NCI-H187 treated with DMSO at 0.1 percent for 48 hours (cell line): ENCODE measurements around the gene UBTD1.
"Not testable (repeated sequence)": the region's sequence is repeated elsewhere in the genome, so short reads cannot be mapped to it uniquely, and the experiment has no call there.

Experiments
- DNase-seq: peaks from one replicate; lab custom pipeline; 2025; lab: John Stamatoyannopoulos, UW

Gene UBTD1

DNA sequence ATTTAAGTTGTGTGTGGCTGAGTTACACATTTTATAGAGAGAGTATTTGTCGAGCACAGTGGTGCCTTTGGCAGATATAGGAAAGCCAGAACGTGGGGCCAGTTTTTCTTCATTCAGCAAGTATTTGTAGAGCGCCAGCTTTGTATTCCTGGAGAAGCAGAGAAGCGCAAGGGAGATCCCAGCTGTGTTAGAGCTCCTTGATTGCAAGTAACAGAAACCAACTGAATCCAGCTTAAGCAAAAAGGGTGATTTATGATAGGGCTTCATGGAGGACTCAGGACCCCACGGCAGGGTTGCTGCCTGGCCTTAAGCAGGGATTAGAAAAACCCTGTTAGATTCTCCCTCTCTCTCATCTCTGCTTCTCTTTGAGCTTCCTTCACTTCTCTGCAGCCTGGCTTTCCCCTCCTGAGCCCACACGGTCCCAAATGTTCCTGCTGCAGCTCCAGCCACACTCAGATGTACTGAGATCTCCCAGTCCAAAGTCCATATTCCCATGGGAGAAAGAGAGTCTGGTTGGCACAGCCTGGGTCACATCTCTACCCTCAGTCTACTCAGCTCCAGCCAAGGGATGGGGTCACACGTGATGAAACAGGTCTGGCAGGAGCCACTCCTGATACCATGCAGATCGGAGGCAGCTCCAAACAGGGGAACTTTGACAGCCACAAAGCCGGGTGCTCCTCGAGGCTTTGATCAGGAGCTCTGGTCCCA lies 16.7 kb downstream of the UBTD1 start:
- DNase-seq: no peak

DNA sequence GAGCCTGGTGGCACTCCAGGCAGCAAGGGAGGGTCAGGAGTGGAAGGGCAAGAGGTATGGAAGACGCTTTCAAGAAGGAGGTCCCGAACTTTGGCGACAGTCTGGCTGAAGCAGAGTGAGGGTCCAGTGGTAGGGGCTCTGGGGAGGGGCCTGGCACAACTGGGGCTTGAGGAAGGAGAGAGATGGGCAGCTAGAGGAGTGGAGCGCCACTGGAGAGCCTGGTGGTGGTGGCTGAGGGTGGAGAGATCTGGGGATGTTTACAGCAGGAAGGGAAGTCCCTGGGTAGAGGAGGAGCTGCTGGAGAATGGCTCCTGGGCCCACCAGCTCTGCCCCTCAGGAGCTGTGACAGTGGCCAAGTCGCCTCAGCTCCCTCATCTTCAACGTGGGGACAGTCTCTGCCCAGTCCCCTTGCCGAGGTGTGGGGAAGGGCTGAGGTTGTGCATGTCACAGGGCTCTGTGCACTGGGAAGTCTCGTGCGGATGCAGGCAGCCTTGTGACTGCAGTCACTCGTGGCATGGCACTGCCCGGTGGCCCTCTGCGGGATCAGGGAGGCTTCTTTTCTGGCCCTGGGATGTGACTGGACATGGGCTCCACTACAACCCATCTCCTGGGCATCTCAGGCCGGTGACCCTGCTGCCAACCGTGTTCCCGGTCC lies 18.5 kb downstream of the UBTD1 start:
- no peak for DNase-seq

- DNase-seq: no peak
Observed at GRCh38 chr10:97517778-97518300, 19.1 kb downstream of the UBTD1 start.

DNA sequence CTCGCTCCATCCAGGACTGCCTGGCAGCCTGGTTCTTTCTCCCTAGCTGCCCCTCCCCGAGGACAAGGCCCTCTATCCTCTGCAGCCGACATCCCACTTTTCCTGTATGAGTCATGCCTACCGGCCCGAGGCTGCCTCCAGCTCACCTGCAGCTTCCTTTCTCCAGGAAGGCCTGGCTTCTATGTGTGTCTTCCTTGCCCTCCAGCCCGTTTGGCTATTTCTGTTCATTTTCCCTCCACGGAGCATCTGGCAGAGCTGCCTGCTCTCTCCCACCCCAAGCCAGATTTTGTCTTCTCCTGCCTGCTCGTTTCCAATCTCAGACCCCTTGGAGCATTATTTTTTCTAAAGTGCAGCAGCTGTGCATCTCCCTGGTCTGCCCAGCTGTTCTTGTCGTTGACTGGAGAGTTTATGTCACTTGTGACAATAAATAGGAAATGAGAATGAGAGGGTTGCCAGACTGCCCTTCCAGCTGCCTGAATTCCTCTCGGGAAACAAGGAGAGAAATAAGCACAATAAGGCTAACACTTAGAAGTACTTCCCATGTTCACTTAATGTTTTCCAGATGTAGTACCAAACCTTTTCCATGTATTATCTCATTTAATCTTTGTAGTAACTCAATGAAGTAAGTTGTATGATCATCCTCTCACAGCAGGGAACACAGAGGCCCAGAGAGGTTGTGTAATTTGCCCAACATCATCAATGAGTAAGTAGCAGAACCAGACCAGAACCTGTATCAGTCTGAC lies 19.7 kb downstream of the UBTD1 start:
- DNase-seq: no peak

- no peak for DNase-seq
Observed at GRCh38 chr10:97519342-97519741, 20.6 kb downstream of the UBTD1 start.

DNA sequence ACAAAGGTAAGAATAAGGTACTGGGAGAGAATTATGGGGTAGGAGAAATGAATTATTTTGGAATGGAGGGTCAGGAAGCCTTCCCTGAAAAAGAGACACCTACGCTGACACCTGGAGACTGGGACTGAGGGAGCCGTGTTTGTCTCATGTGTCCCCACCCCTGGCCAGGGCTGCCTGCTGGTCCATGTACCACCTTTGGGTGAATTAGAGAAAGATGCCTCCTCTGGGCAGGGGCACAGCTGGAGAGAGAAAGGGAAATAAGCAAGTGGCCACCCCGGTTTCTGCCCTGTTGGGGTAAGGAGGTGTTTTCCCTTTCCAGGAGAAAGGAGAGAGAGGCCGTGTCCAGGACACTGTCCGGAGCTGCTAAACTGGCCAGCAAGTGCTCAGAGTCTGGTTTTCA lies 21.8 kb downstream of the UBTD1 start:
- DNase-seq: no peak

- DNase-seq: no peak
Observed at GRCh38 chr10:97520978-97521761, 22.4 kb downstream of the UBTD1 start.

DNA sequence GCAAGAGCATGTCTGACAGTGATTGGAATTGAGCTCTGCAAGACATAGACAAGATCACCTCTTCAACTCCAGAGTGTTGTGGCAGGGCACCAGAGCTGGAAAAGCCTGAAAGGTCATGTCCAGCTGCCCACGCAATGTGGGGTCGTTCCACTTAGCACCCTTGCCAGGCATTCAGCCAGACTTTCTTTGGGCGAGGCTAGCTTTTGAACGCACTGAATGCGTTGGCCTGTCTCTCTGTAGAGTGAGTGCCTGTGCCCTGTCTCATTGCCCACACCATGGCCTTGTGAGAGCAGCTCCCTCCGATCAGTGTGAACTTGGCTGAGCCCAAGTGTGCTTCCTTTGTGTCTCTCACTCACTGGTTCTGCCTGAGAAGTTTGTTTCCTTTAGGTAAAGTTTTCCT lies 23.3 kb downstream of the UBTD1 start:
- DNase-seq: no peak

GRCh38 chr10:97522937-97523336 lies 24.2 kb downstream of the UBTD1 start:
- DNase-seq: no peak

DNA sequence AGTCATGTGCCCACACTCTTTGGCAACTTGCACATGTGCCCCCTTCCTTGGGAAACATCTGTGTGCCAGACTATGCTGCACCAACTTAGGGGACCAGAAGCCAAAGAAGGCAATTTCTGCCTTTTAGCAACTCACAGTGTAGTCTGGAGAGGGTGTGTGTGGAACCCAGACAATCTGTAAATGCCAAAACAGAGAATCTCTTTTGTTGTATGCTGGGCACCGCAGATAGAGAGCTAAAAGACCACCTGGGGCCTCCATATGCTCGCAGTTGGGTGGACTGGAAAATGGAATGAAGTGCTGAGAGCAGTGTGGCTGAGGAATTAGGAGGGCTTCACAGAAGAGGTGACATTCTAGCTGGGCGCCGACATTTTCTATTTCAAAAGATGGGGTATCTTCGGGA lies 26.4 kb downstream of the UBTD1 start:
- DNase-seq: no peak

DNA sequence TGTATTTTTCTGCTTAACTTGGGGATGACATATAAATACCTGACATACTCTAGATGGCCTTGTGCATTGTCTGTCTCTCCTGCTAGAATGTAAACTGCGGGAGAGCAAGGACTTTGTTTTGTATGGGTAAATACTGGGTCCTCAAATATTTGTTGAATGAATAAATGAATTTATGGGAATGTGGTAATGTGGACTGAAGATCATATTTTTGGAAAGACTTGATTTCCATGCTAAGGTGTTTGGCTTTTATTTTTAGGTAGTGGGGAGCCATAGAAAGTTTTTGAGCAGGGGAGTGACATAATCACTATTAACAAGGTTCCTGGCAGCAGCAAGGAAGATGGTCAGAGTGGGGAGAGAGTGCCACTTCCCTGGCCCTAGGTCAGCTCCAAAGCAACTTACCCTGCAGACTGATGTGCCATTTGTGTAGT lies 27.0 kb downstream of the UBTD1 start:
- no peak for DNase-seq

- DNase-seq: not testable (repeated sequence)
Observed at GRCh38 chr10:97528876-97529275, 30.2 kb downstream of the UBTD1 start.

- DNase-seq: no peak
Observed at GRCh38 chr10:97529685-97530465, 31.2 kb downstream of the UBTD1 start.

DNA sequence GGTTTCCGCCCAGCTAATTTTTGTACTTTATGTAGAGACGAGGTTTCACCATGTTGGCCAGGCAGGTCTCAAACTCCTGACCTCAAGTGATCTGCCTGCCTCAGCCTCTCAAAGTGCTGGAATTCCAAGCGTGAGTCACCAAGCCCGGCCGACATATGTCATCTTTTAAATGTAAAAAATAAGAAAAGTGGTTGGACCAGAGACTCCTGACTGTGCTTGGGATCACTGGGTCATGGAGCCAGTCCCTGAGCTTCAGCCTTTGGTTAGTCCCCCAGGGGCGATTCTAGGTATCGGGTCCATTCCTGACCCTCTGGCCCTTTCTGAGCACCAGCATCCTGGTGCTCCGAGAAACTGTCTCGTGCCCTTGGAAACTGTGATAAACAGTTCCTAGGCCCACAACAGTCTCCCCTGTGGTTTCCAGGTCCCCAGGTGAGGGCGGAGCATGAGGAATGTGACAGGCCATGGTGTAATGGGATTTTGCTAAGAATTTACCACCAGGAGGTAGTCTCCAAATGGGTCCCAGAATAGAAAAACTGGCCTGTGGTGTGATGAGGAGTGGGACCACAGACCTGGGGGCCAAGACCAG lies 32.8 kb downstream of the UBTD1 start:
- DNase-seq: no peak

GRCh38 chr10:97532935-97533671 lies 34.4 kb downstream of the UBTD1 start:
- no peak for DNase-seq

- DNase-seq: no peak
Observed at GRCh38 chr10:97533888-97534287, 35.2 kb downstream of the UBTD1 start.

- no peak for DNase-seq
Observed at GRCh38 chr10:97534746-97535367, 36.1 kb downstream of the UBTD1 start.

DNA sequence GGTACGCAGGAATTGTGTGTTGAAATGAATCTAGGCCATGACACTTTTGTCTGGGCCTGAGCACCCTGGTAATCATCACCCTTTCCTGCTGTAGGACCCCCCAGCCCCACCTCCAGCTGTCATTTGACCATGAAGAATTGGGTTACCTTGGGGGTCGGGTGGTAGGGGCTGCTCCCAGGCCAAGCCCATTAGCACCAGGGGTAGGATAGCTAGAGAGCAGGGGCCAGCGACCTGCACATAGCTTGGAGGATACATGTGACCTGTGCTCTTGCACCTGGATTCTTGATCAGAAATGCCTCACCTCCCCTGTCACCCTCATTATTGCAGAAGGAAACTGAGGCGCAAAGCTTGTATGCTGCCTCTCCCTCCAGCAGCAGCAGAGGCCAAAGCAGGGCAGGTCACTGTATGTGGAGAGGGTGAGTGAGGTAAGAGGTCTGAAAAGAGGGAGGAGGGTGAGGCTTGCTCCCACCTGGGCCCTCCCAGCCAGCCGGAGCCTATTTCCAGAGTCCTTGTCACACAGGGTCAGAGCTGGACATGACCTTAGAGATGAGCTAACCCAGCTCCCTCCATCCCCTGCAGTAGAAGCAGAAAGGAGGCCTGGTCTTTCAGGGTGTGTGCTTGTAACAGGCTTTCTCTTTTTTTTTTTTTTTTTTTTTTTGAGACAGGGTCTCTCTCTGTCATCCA lies 38.6 kb downstream of the UBTD1 start:
- no peak for DNase-seq

- no peak for DNase-seq
Observed at GRCh38 chr10:97538411-97538810, 39.7 kb downstream of the UBTD1 start.
